MCF 10A (cell line): ENCODE data around the gene LRRC30. TPM values are rescaled to one million over a fixed set of nuclear protein-coding genes. Genes with fewer than 3 reads are reported as not detected.

Experiments used
- BruUV-seq: library from RNA; stranded (reverse); fragments of 400-500 nt; replicated peaks from 2 replicates; lab custom pipeline; 2021; lab: Mats Ljungman, UMichigan
- CTCF ChIA-PET: fragments of 300-600 bp; sonication (Branson Sonifier 250); formaldehyde crosslinking; extraction: SDS; loops from one replicate; lab custom pipeline; 2021; ENCODE audit warnings: antibody characterized with exemption, inconsistent platforms; lab: Yijun Ruan, JAX
- POLR2A ChIA-PET: fragments of 300-600, 350-650 bp; sonication (Branson Sonifier 250); formaldehyde crosslinking; extraction: SDS; loops from one replicate; lab custom pipeline; 2020; ENCODE audit warnings: antibody characterized with exemption, inconsistent platforms; lab: Yijun Ruan, JAX
- DNase-seq: peaks from one replicate; pipeline ENCODE4 v3.0.0-alpha.2; 2018; ENCODE audit not compliant: unreplicated experiment
- H3K27ac Mint-ChIP-seq: one replicate; pipeline ENCODE4 v1.8.0; 2022; ENCODE audit warnings: mild to moderate bottlenecking, low read depth, mixed read lengths; ENCODE audit not compliant: unreplicated experiment
- H3K27me3 Mint-ChIP-seq: one replicate; pipeline ENCODE4 v1.8.0; 2022; ENCODE audit warnings: mixed read lengths; ENCODE audit not compliant: insufficient read depth, unreplicated experiment
- H3K36me3 Mint-ChIP-seq: one replicate; pipeline ENCODE4 v1.8.0; 2022; ENCODE audit warnings: mild to moderate bottlenecking, moderate library complexity, mixed read lengths; ENCODE audit not compliant: insufficient read depth, unreplicated experiment
- H3K4me1 Mint-ChIP-seq: one replicate; pipeline ENCODE4 v1.8.0; 2022; ENCODE audit warnings: mixed read lengths; ENCODE audit not compliant: insufficient read depth, unreplicated experiment
- H3K4me3 Mint-ChIP-seq: one replicate; pipeline ENCODE4 v1.8.0; 2022; ENCODE audit warnings: mild to moderate bottlenecking, moderate library complexity, mixed read lengths; ENCODE audit not compliant: unreplicated experiment
- H3K9me3 Mint-ChIP-seq: one replicate; pipeline ENCODE4 v1.8.0; 2022; ENCODE audit warnings: mixed read lengths; ENCODE audit not compliant: unreplicated experiment
- CTCF ChIP-seq: fragments of 200-600 bp; IDR thresholded peaks from one replicate; pipeline ENCODE4 v1.8.0; 2022; ENCODE audit warnings: antibody characterized with exemption, mild to moderate bottlenecking; ENCODE audit not compliant: unreplicated experiment
- intact Hi-C: fragments of 100-400 bp; cut with micrococcal nuclease; formaldehyde crosslinking; loops from 2 replicates; pipeline ENCODE4 v1.14.1; 2022
- total RNA-seq: library from RNA; stranded (reverse); gene quantifications from 2 replicates; pipeline ENCODE4 v1.2.3, GENCODE V29; 2022

The LRRC30 gene
- total RNA-seq, 1 experiment from 2014 or later = not detected

DNA sequence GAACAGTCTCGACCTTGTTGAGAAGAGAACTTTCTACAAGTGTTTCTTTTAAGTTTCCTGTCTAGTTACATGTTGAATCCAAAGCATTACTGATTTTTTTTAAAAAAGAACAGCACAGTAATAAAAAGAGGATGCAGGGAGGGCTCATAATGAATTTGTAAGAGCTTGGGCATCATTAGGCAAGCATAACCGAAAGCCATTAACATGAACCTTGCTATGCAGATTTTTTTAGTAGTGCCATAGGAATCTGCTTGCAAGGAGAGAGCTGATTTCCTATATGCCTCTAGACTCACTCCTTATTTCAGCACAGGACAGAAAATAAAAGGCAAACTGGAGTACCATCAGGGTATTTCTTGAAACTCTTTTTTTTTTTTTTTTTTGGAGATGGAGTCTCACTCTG lies 5.2 kb downstream of the LRRC30 start:
- Mint-ChIP-seq H3K27ac (no peak overlapping the region), H3K4me3 (no peak overlapping the region), H3K27me3 (peaks cover 57% of the 10 kb centered on the region), H3K4me1 (no peaks in the 10 kb centered on the region), H3K36me3 (no peaks in the 10 kb centered on the region), H3K9me3 (no peaks in the 10 kb centered on the region)
- TF ChIP-seq CTCF = no peak
- no peak for DNase-seq
- CTCF ChIA-PET = interaction anchor here (0.5 to 1.4 kb wide), 3 partner anchors 10 to 14 kb away, joined by 3 read pairs; no protein-coding TSS in a partner anchor
- intact Hi-C loops = no loop called here
- POLR2A ChIA-PET = interaction anchor here (1.0 kb wide), 1 partner anchor 36 kb away, joined by 3 read pairs; no protein-coding TSS in a partner anchor
- BruUV-seq = no TSS peak

DNA sequence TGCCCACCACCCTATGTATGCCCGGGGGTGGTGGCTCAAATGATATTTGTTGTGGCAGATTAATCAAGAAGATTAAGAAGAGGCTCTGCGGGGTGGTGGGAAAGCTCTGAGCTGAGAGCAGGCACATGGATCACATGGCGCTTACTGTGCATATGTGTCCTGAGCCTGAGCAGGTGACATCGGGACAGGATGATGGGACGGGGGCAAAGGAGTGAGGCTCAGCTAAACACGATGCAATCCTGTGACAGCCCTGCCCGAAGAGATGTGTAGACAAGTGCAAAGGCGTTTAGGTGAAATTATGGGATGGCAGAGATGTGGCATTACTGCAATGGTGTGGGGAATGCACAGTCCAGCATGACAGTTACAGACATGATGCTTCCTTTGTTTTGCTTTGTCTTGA lies 6.0 kb downstream of the LRRC30 start:
- Mint-ChIP-seq H3K36me3 (no peaks in the 10 kb centered on the region), H3K27ac (no peak overlapping the region), H3K27me3 (peaks cover 48% of the 10 kb centered on the region), H3K9me3 (no peaks in the 10 kb centered on the region), H3K4me1 (no peaks in the 10 kb centered on the region), H3K4me3 (no peak overlapping the region)
- DNase-seq = no peak
- CTCF ChIA-PET = interaction anchor here (1.1 kb wide), 1 partner anchor 15 kb away, joined by 3 read pairs; no protein-coding TSS in a partner anchor
- BruUV-seq = no TSS peak
- POLR2A ChIA-PET = no interaction called here
- intact Hi-C loops = no loop called here
- TF ChIP-seq CTCF = no peak

- H3K27me3 Mint-ChIP-seq = peaks cover 40% of the 10 kb centered on the region
- no peaks in the 10 kb centered on the region for H3K4me1 Mint-ChIP-seq
- DNase-seq = no peak
- intact Hi-C loops = no loop called here
- no peak overlapping the region for H3K4me3 Mint-ChIP-seq
- no peaks in the 10 kb centered on the region for H3K9me3 Mint-ChIP-seq
- no TSS peak for BruUV-seq
- TF ChIP-seq CTCF = no peak
- ChIA-PET CTCF (no interaction called here), POLR2A (no interaction called here)
- no peak overlapping the region for H3K27ac Mint-ChIP-seq
- H3K36me3 Mint-ChIP-seq = no peaks in the 10 kb centered on the region
Measured at GRCh38 chr18:7237673-7238272, 6.9 kb downstream of the LRRC30 start.

- no peaks in the 10 kb centered on the region for H3K36me3 Mint-ChIP-seq
- H3K4me3 Mint-ChIP-seq = no peak overlapping the region
- H3K27ac Mint-ChIP-seq = no peak overlapping the region
- no peak for DNase-seq
- no TSS peak for BruUV-seq
- CTCF ChIA-PET = interaction anchor here (0.8 kb wide), 1 partner anchor 17 kb away, joined by 4 read pairs; no protein-coding TSS in a partner anchor
- H3K4me1 Mint-ChIP-seq = no peaks in the 10 kb centered on the region
- H3K27me3 Mint-ChIP-seq = no peaks in the 10 kb centered on the region
- intact Hi-C loops = no loop called here
- no peaks in the 10 kb centered on the region for H3K9me3 Mint-ChIP-seq
- no peak for TF ChIP-seq CTCF
- POLR2A ChIA-PET = no interaction called here
Measured at GRCh38 chr18:7242926-7243325, 12.0 kb downstream of the LRRC30 start.
